ENCODE results near the gene CHIT1. TPM values are rescaled to one million over a fixed set of nuclear protein-coding genes. Genes with fewer than 3 reads are reported as not detected.

Gene CHIT1
- total and polyA plus RNA-seq, 7 experiments from 2014 or later, result 0.76 to 2.2 (median 1.1) TPM; not detected in 2

Other genes starting within 250 kb of the CHIT1 start
- 100 to 1,000 TPM in 2 of 5 experiments, 10 to 100 TPM in 3; 61.4 to 134 (median 77.0) TPM for gene TMEM183A, start 222.3 kb downstream of the CHIT1 start, total RNA-seq
- 10 to 100 TPM; 42.5 to 56.0 TPM for gene TMEM183A, start 222.3 kb downstream of the CHIT1 start, polyA plus RNA-seq
- gene PPFIA4, start 203.2 kb downstream of the CHIT1 start, total RNA-seq, result 10 to 100 TPM in 1 of 5 experiments, 1 to 10 TPM in 2, under 1 TPM in 2; 0.40 to 45.5 (median 2.4) TPM
- not detected for gene PPFIA4, start 203.2 kb downstream of the CHIT1 start, polyA plus RNA-seq
- gene MYOG, start 143.7 kb downstream of the CHIT1 start, total RNA-seq, result not detected
- not detected for gene MYOG, start 143.7 kb downstream of the CHIT1 start, polyA plus RNA-seq
- gene ADORA1, start 101.9 kb downstream of the CHIT1 start, total RNA-seq, result under 1 TPM in 1 of 5 experiments, not detected in 4; 0.44 TPM
- gene ADORA1, start 101.9 kb downstream of the CHIT1 start, polyA plus RNA-seq, result not detected
- not detected for gene MYBPH, start 53.8 kb downstream of the CHIT1 start, total RNA-seq
- not detected for gene MYBPH, start 53.8 kb downstream of the CHIT1 start, polyA plus RNA-seq
- gene CHI3L1, start 43.0 kb downstream of the CHIT1 start, total RNA-seq, result 1 to 10 TPM in 1 of 5 experiments, under 1 TPM in 1, not detected in 3; 0.32 to 1.3 TPM
- gene CHI3L1, start 43.0 kb downstream of the CHIT1 start, polyA plus RNA-seq, result not detected
- gene BTG2, start 75.8 kb upstream of the CHIT1 start, total RNA-seq, result 100 to 1,000 TPM; 141 to 654 (median 241) TPM
- 100 to 1,000 TPM; 118 to 211 TPM for gene BTG2, start 75.8 kb upstream of the CHIT1 start, polyA plus RNA-seq
- gene FMOD, start 121.4 kb upstream of the CHIT1 start, total RNA-seq, result not detected
- not detected for gene FMOD, start 121.4 kb upstream of the CHIT1 start, polyA plus RNA-seq
- not detected for gene PRELP, start 246.1 kb upstream of the CHIT1 start, total RNA-seq
- not detected for gene PRELP, start 246.1 kb upstream of the CHIT1 start, polyA plus RNA-seq

Data from naive thymus-derived CD4-positive, alpha-beta T cell (primary cell).